Ureter (tissue), 1 donor: ENCODE measurements around the gene ARHGEF6. TPM values are rescaled to one million over a fixed set of nuclear protein-coding genes. Genes with fewer than 3 reads are reported as not detected.

Experiments
- total RNA-seq: library from RNA; stranded (reverse); gene quantifications from one replicate; pipeline ENCODE4 v1.2.4, GENCODE V29; 2023
- donor health status: DM: yes; HTN: yes; CAD: no.

The ARHGEF6 gene
- total RNA-seq, 1 donor from 2014 or later, result 13.3 TPM

Other genes starting within 250 kb of the ARHGEF6 start
- gene VGLL1, start 248.7 kb downstream of the ARHGEF6 start, total RNA-seq, result 85.6 TPM
- not detected for gene CD40LG, start 132.8 kb downstream of the ARHGEF6 start, total RNA-seq
- 179 TPM for gene RBMX, start 99.8 kb upstream of the ARHGEF6 start, total RNA-seq